ENCODE measurements around the gene CTPS2.
"Not testable (repeated sequence)": the region's sequence is repeated elsewhere in the genome, so short reads cannot be mapped to it uniquely, and the experiment has no call there.

The CTPS2 gene

GRCh38 chrX:16651391-16652024 is 61.0 kb downstream of the CTPS2 start:
- DNase-seq: no peak

DNA sequence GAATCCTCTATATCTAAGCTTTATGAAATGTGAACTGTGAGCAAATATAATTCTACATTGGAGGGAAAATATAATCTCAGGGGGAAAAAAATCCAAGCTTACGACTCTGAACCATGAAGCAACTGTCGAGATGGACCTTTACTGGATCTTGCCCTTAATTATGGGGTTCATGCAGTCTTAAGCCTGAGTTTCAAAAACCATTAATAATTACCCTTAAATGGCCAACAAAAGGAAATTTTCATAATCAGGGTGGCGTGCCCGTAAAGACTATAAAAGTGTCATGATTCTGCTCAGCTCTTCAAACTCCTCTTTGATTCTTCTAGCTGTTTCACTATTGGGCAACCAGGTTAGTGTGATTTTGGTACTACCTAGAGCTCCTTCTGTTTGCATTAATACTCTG is 62.6 kb downstream of the CTPS2 start, which contains the start of gene S100G:
Gene S100G (plus strand): TSS at position 301 of the 400 bp plus-strand sequence. CDS start 849 bp downstream, outside the sequence.
- no peak for DNase-seq

DNA sequence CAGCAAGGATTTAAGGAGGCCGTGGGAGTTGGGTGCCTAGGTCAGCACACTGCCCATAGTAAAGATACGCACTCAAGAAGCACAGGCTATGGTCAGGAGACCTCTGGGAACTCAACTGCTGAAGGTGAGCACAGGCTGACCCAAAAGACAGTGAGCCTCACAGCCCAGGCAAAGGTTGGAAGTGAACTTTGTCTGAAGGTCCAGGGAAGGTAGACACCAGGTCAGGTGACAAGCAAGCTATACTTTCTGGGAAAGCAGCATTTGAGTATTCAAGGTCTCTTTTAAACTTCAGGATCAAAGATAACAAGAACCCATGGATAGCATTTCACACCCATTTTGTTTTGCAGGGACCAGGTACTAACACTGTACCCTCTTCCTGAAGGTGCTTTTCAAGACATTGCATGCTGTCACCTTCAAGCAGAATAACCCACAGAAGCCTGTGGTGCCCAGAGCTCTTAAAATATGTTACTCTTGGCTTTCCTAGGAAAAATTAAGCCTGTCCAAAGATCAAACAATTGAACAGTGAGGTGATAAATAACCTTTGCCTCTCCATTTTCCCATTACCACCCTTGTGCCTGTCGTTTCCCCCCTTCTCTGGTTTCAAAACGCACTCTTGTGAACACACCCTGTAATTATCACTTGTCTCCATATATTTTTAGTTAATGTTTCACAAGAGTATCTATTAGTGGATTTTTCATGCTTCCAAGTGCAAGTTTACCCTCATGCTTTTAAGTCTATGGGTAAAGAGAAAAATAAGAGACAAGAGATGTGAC is 65.9 kb downstream of the CTPS2 start:
- DNase-seq: no peak

DNA sequence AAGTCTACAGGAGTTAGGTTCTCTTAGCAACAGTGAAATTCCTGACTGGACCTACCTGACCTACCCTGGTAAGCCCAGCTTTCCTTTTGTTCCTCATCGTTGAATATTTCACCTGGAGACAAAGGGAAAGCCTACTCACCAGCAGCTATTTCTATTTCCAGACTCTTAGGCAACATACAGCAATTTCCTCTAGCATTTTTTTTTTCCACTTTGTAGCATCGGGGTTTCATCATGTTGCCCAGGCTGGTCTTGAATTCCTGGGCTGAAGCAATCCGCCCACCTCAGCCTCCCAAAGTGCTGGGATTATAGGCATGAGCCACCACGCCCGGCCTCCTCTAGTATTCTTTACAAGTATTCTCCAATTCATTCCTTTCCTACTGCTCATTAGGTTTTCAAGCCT is 69.3 kb downstream of the CTPS2 start:
- DNase-seq: no peak

- DNase-seq: no peak
Observed at GRCh38 chrX:16640823-16641222, 71.6 kb downstream of the CTPS2 start.

DNA sequence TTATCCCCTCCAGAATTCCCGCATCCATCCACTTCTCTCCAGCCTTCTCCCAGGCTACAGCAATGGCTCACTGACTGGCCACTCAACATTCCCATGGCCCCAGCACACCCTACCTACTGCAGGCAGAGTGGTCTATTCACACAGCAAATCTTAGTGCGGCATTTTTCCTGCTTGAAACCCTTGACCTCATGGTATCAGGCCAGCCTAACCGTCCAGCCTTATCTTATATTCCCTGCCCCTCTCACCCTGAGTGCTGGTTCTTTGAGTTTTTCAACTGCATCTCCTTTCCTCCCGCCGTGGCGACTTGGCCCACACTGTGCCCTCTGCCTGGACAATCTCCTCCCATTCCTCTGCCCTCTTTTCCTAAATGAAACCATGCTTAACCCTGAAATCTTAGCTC is 72.5 kb downstream of the CTPS2 start:
- no peak for DNase-seq

DNA sequence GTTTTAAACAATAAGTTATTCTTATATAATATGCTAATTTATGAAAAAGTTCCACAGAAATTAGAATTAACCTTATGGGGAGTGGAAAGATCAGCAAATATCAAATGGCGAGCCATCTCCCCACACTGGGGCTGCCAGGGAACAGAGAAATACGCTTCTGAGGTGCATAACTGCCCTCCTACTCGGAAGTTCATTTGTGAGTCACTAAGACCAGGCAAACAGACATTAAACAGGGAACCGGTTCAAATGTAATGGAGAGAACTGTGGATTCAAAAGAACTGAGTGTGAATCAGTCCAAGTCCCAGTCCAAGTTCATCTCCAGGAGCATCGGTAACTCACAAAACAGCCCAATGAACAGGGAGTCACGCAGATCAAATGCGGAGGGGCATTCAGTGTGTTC is 73.9 kb downstream of the CTPS2 start:
- no peak for DNase-seq

- DNase-seq: no peak
Observed at GRCh38 chrX:16635596-16635995, 76.9 kb downstream of the CTPS2 start.

- DNase-seq: no peak
Observed at GRCh38 chrX:16635040-16635439, 77.4 kb downstream of the CTPS2 start.

DNA sequence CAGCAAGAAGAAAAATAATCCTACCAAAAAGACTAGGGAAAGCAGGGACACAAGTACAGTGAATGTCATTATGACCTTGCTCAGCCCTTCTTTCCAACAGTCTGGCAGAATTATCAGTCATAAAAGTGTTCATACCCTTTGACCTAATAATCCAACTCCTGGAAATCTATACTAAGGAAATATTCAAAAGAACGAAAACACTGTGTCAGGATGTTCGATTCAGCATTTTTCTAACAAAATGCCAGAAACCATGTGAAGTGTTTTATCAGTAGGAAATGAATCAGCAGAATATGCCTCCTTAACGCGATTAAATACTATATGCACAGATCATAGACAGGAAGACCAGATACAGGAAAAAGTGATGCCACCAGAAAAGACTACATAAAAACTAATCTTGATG is 78.7 kb downstream of the CTPS2 start:
- no peak for DNase-seq

DNA sequence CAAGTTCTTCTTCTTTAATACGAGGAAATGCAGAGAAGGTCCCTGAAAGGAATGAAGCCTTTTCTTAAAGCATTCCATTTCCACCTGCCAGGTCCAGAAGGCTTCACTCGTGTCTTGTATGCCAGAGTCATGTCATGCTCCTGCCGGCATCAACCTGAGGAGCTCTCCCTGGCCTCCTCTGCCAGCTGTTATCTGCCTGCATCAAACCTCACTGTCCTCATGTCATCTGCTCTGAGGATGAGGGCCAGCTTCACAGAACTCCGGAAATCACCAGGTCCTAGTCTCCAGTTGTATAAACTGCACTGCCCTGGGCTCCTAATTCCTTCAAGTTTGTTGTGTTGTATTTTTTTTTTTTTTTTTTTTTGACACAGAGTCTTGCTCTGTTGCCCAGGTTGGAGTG is 82.6 kb downstream of the CTPS2 start:
- DNase-seq: no peak

DNA sequence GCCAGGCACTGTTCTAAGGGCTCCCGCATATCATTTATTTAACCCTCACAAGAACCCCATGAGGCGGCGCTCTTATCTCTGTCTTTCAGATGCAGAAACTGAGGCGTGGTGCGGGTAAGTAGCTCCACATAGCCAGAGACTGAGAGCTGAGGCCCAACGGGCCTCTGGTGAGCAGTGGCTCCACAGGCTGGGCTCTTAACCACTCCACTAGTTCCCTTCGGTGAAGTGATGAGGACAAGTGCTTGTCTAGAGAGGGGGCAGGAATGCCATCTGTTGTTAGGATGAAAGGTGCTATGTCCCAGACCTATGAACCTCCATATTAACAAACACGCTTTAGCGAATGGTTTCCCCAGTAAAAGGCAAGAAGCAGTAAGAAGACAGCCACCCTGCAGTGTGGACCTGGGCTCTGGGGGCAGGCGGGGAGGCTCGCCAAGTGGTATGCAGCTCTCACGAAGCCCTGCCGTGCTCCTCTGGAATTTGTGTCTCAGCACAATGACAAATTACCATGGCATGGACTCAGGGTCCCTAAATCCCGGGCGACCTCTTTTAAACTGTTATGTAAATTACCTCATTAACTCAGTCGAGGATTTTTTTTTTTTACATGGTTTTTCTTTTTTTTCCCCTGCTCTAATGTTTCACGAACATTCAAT is 83.4 kb downstream of the CTPS2 start:
- DNase-seq: no peak

- DNase-seq: not testable (repeated sequence)
Observed at GRCh38 chrX:16628511-16628910, 84.0 kb downstream of the CTPS2 start.

DNA sequence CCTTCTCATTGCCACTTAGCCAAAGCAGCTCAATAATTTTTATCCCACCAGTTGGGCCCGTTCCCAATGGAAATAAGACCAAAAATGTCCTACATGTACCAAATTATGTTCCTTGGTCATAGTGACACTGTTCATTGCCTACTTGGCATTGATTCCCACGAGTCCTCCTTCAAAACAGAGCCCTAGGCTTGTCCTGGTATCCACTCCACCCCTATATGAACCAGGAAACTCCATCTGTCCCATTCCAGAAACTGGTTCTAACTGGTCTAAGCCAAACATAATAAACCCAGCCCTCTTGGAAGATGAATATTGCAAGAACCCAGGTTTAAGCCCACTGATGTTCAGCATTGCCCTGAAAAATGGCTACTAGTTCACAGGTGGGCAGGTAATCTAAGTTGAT is 93.4 kb downstream of the CTPS2 start:
- DNase-seq: no peak

GRCh38 chrX:16618422-16618821 is 94.0 kb downstream of the CTPS2 start:
- no peak for DNase-seq

GRCh38 chrX:16617382-16617781 is 95.1 kb downstream of the CTPS2 start:
- no peak for DNase-seq

- DNase-seq: no peak
Observed at GRCh38 chrX:16612257-16612897, 100.1 kb downstream of the CTPS2 start.

DNA sequence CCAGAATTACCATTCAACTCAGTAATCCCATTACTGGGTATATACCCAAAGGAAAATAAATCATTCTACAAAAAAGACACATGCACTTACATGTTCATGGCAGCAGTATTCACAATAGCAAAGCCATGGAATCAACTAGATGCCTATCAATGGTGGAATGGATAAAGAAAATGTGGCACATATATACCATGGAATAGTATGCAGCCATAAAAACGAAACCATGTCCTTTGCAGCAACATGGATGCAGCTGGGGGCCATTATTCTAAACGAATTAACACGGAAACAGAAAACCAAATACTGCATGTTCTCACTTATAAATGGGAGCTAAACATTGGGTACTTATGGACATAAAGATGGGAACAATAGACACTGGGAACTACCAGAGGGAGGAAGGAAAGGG is 101.8 kb downstream of the CTPS2 start:
- not testable (repeated sequence) for DNase-seq

DNA sequence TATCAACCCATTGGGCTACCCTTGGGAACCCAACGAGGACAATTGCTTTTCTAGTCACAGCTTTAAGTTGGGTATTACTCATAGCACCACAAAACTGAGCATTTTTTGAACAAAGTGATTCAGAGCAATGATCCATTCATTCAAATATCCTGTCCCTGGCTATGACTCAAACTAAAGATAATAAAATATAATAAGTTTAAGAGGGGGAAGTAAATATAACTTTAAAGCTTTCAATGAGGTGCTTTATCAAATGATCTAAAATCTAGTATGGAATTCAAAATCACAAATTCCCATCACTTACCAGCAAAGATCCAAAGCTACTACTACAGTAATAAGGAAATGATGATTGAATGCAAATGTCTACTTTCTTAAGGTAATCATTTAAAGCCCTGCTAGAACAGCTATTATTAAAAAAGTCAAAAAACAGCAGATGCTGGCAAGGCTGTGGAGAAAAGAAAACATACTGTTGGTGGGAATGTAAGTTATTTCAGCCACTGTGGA is 102.3 kb downstream of the CTPS2 start:
- DNase-seq: no peak

GRCh38 chrX:16606142-16606720 is 106.2 kb downstream of the CTPS2 start:
- DNase-seq: no peak

GRCh38 chrX:16604337-16604736 is 108.1 kb downstream of the CTPS2 start:
- no peak for DNase-seq

GRCh38 chrX:16603822-16604221 is 108.6 kb downstream of the CTPS2 start:
- DNase-seq: no peak

DNA sequence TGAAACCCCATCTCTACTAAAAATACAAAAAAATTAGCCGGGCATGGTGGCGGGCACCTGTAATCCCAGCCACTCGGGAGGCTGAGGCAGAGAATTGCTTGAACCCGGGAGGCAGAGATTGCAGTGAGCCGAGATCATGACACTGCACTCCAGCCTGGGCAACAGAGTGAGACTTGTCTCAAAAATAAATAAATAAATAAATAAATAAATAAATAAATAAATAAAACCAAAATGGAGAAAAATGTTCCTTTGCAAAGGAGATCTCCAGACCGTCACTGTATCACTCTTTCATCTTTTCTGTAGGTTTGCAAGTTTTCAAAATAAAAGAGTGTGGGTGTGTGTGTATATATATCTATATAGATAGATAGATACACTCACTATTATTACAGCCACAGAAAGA is 109.2 kb downstream of the CTPS2 start:
- DNase-seq: not testable (repeated sequence)

All from kidney glomerular epithelial cell (primary cell).